IPS DF 6.9 (cell line): Measurements from ENCODE around the gene OOSP1.
"Not testable (repeated sequence)": the region's sequence is repeated elsewhere in the genome, so short reads cannot be mapped to it uniquely, and the experiment has no call there.

ENCODE experiments used
- DNase-seq: peaks from one replicate; pipeline ENCODE4 v3.0.0-alpha.2; 2013; ENCODE audit warnings: low read depth, low spot score
- H3K27ac ChIP-seq: one replicate; pipeline ENCODE4 v1.5.1; 2013; ENCODE audit warnings: low read length, control low read depth
- H3K27me3 ChIP-seq: 2 replicates; pipeline ENCODE4 v1.6.1; 2013; ENCODE audit warnings: mild to moderate bottlenecking, low read length; ENCODE audit not compliant: control insufficient read depth, insufficient read depth
- H3K36me3 ChIP-seq: 2 replicates; pipeline ENCODE4 v1.6.1; 2013; ENCODE audit warnings: low read length; ENCODE audit not compliant: control insufficient read depth, insufficient read depth
- H3K4me1 ChIP-seq: 2 replicates; pipeline ENCODE4 v1.6.1; 2013; ENCODE audit warnings: low read length; ENCODE audit not compliant: control insufficient read depth, insufficient read depth
- H3K4me3 ChIP-seq: 2 replicates; pipeline ENCODE4 v1.5.1; 2013; ENCODE audit warnings: mild to moderate bottlenecking, low read length
- H3K9me3 ChIP-seq: 2 replicates; pipeline ENCODE4 v1.6.1; 2013; ENCODE audit warnings: low read length, inconsistent platforms; ENCODE audit not compliant: control insufficient read depth, insufficient read depth
- whole genome bisulfite sequencing: extraction: QIAGEN DNeasy Blood & Tissue Kit; methylation state at CpG from one replicate; pipeline ENCODE4 v1.1.7; 2013; ENCODE audit warnings: mixed read lengths, missing lambda C conversion rate; ENCODE audit not compliant: insufficient read length, insufficient coverage; 5-methylcytosine and 5-hydroxymethylcytosine counted together

Gene OOSP1

GRCh38 chr11:59960502-59961381, 22.5 kb downstream of the OOSP1 start:
- no peaks in the 10 kb centered on the region for H3K9me3 ChIP-seq
- no peak overlapping the region for H3K27ac ChIP-seq
- no CpG with 5 or more reads among the region's 9 CpGs for WGBS
- H3K4me3 ChIP-seq, result no peak overlapping the region
- H3K4me1 ChIP-seq, result no peaks in the 10 kb centered on the region
- no peaks in the 10 kb centered on the region for H3K36me3 ChIP-seq
- no peak for DNase-seq
- no peaks in the 10 kb centered on the region for H3K27me3 ChIP-seq

GRCh38 chr11:59962107-59962482, 23.9 kb downstream of the OOSP1 start:
- H3K27ac ChIP-seq, result no peak overlapping the region
- no peaks in the 10 kb centered on the region for H3K9me3 ChIP-seq
- H3K4me3 ChIP-seq, result no peak overlapping the region
- H3K36me3 ChIP-seq, result no peaks in the 10 kb centered on the region
- no CpG with 5 or more reads among the region's 2 CpGs for WGBS
- H3K4me1 ChIP-seq, result no peaks in the 10 kb centered on the region
- no peaks in the 10 kb centered on the region for H3K27me3 ChIP-seq
- no peak for DNase-seq

DNA sequence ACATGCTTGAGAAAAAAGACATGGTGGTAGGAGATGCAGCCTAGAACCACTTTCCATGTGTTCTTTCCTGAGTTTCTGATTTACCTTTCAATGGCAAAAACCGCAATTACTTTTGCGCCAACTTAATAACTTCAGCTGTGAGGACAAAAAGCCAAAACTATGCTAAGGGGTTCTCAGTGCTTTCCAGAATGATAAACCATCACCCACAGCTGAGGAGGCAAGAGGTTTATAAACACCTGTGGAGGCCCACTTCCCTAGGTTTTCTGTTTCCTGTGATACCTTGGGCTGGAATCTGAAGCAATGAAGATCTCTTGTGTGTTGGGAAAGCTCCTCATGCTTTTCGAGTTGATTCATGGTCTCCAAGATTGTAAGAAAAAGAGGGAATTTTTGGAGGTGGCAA, 25.5 kb downstream of the OOSP1 start, which contains the start of gene OOSP4A:
OOSP4A (plus strand) TSS at position 301 of the 400 bp plus-strand sequence; CDS start at position 301, 0 bp downstream.
- DNase-seq, result no peak
- WGBS, result no CpG with 5 or more reads among the region's 3 CpGs
- no peaks in the 10 kb centered on the region for H3K36me3 ChIP-seq
- no peak within 1 kb of the TSS for H3K27ac ChIP-seq
- H3K4me3 ChIP-seq, result no peak within 1 kb of the TSS
- H3K9me3 ChIP-seq, result no peaks in the 10 kb centered on the region
- H3K27me3 ChIP-seq, result no peaks in the 10 kb centered on the region
- no peaks in the 10 kb centered on the region for H3K4me1 ChIP-seq

- Histone ChIP-seq H3K36me3 (no peaks in the 10 kb centered on the region), H3K27me3 (no peaks in the 10 kb centered on the region), H3K4me1 (no peaks in the 10 kb centered on the region), H3K27ac (no peak overlapping the region), H3K9me3 (no peaks in the 10 kb centered on the region), H3K4me3 (no peak overlapping the region)
- DNase-seq, result no peak
- WGBS, result no CpG with 5 or more reads among the region's 7 CpGs
These were observed 27.2 kb downstream of the OOSP1 start for GRCh38 chr11:59965424-59965823.

DNA sequence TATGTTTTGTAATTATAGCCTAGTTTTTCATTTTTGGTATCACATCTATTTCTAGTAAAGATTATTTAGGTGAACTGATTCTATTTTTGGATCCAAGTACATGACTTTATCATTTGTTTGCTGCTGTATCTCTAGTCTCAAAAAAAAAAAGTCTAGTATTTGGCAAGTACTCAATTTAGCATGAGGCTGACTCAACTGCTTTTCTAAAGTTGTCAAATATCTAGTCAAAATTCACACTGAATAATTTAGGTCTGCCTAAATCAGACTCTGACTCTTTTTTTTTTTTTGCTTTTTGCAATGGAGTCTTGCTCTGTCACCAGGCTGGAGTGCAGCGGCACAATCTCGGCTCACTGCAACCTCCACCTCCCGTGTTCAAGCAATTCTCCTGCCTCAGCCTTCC, 28.0 kb downstream of the OOSP1 start:
- WGBS, result no CpG with 5 or more reads among the region's 3 CpGs
- no peaks in the 10 kb centered on the region for H3K27me3 ChIP-seq

GRCh38 chr11:59967677-59968394, 29.6 kb downstream of the OOSP1 start:
- H3K9me3 ChIP-seq, result no peaks in the 10 kb centered on the region
- DNase-seq, result no peak
- WGBS, result no CpG with 5 or more reads among the region's 3 CpGs

More for the DNA sequence above, 28.0 kb downstream of the OOSP1 start:
- no peak for DNase-seq
- H3K9me3 ChIP-seq, result no peaks in the 10 kb centered on the region
- no peak overlapping the region for H3K4me3 ChIP-seq
- H3K4me1 ChIP-seq, result no peaks in the 10 kb centered on the region
- no peak overlapping the region for H3K27ac ChIP-seq
- no peaks in the 10 kb centered on the region for H3K36me3 ChIP-seq

GRCh38 chr11:59968395-59968783, 30.2 kb downstream of the OOSP1 start:
- H3K36me3 ChIP-seq, result no peaks in the 10 kb centered on the region
- DNase-seq, result no peak
- H3K4me1 ChIP-seq, result no peaks in the 10 kb centered on the region
- no peaks in the 10 kb centered on the region for H3K9me3 ChIP-seq
- no CpG with 5 or more reads among the region's 1 CpG for WGBS
- H3K27me3 ChIP-seq, result no peaks in the 10 kb centered on the region
- no peak overlapping the region for H3K4me3 ChIP-seq
- no peak overlapping the region for H3K27ac ChIP-seq

More at GRCh38 chr11:59967677-59968394, 29.6 kb downstream of the OOSP1 start:
- H3K36me3 ChIP-seq, result no peaks in the 10 kb centered on the region
- no peaks in the 10 kb centered on the region for H3K27me3 ChIP-seq
- no peaks in the 10 kb centered on the region for H3K4me1 ChIP-seq
- H3K27ac ChIP-seq, result no peak overlapping the region
- H3K4me3 ChIP-seq, result no peak overlapping the region

- Histone ChIP-seq H3K27me3 (no peaks in the 10 kb centered on the region), H3K9me3 (no peaks in the 10 kb centered on the region), H3K36me3 (no peaks in the 10 kb centered on the region), H3K4me1 (no peaks in the 10 kb centered on the region), H3K27ac (no peak overlapping the region), H3K4me3 (no peak overlapping the region)
- no peak for DNase-seq
- WGBS, result no CpG with 5 or more reads among the region's 5 CpGs
These were observed 34.9 kb downstream of the OOSP1 start for GRCh38 chr11:59973097-59973496.

GRCh38 chr11:59981106-59981770, 43.0 kb downstream of the OOSP1 start:
- Histone ChIP-seq H3K4me3 (no peak overlapping the region), H3K9me3 (no peaks in the 10 kb centered on the region), H3K27me3 (no peaks in the 10 kb centered on the region), H3K27ac (no peak overlapping the region), H3K4me1 (no peaks in the 10 kb centered on the region), H3K36me3 (no peaks in the 10 kb centered on the region)
- no CpG with 5 or more reads among the region's 4 CpGs for WGBS
- no peak for DNase-seq

DNA sequence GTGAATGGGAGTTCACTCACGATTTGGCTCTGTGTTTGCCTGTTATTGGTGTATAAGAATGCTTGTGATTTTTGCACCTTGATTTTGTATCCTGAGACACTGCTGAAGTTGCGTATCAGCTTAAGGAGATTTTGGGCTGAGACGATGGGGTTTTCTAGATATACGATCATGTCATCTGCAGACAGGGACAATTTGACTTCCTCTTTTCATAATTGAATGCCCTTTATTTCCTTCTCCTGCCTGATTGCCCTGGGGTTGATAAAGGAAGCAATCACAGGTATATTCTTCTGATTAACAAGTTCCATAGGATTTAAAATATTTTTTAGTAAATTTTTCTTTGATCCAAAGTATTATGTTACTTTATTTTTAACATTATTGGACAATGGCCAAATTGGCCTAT, 43.8 kb downstream of the OOSP1 start:
- not testable (repeated sequence) for H3K27me3 ChIP-seq, H3K4me1 ChIP-seq, DNase-seq, H3K4me3 ChIP-seq, H3K27ac ChIP-seq, H3K36me3 ChIP-seq, H3K9me3 ChIP-seq
- WGBS, result no CpG with 5 or more reads among the region's 4 CpGs
